ENCODE results near the gene MMP21.

GRCh38 chr10:125756196-125756595 is 19.4 kb downstream of the MMP21 start:
- TF ChIP-seq CTCF (IDR thresholded peaks at IDR 0.05; ENCODE audit: poor library complexity) = no peak
- TF ChIP-seq EZH2 (IDR thresholded peaks at IDR 0.05; ENCODE audit: borderline replicate concordance) = no peak

Data from hepatocyte (in vitro differentiated cells).